K562 (cell line): Measurements from ENCODE around the gene FAM193A. TPM values are rescaled to one million over a fixed set of nuclear protein-coding genes. Genes with fewer than 3 reads are reported as not detected.

Experiments
- BCOR ChIP-seq: fragments of 450-650 bp; IDR thresholded peaks from 2 replicates; pipeline ENCODE4 v1.6.1; 2016
- CCAR2 ChIP-seq: fragments of 200-400 bp; formaldehyde crosslinking; IDR thresholded peaks from 2 replicates; pipeline ENCODE4 v1.6.1; 2017; ENCODE audit warnings: mild to moderate bottlenecking, low read depth, low read length
- CXXC5 ChIP-seq: fragments of 250-450 bp; sonication (Bioruptor Pico); IDR thresholded peaks from 2 replicates; pipeline ENCODE4 v1.8.0; 2022; ENCODE audit warnings: inconsistent platforms, mild to moderate bottlenecking, moderate library complexity
- DACH1 ChIP-seq: fragments of 450-650 bp; IDR thresholded peaks from 2 replicates; pipeline ENCODE4 v1.6.1; 2018; ENCODE audit not compliant: partially characterized antibody
- HINFP ChIP-seq: fragments of 450-650 bp; conservative IDR thresholded peaks from 2 replicates; pipeline ENCODE4 v1.6.1; 2016; ENCODE audit warnings: missing genetic modification characterization, low read depth, mild to moderate bottlenecking, control low read depth, missing compliant biosample characterization
- HMGN3 ChIP-seq: IDR thresholded peaks from 2 replicates; pipeline ENCODE4 v1.6.1; 2011; ENCODE audit warnings: borderline replicate concordance, low read depth, mild to moderate bottlenecking, mixed read lengths, low read length; ENCODE audit not compliant: insufficient read length; ENCODE audit errors: extremely low read depth
- LEF1 ChIP-seq: fragments of 450-650 bp; IDR thresholded peaks from 2 replicates; pipeline ENCODE4 v1.6.1; 2016; ENCODE audit warnings: mild to moderate bottlenecking
- MEIS2 ChIP-seq: fragments of 450-650 bp; IDR thresholded peaks from 2 replicates; pipeline ENCODE4 v1.6.1; 2014; ENCODE audit warnings: mild to moderate bottlenecking; ENCODE audit not compliant: partially characterized antibody
- NRF1 ChIP-seq, 2 experiments: fragments of 450-650 bp; IDR thresholded peaks in 1 of 2; conservative IDR thresholded peaks in 1 of 2; 2 replicates each; pipeline ENCODE4 v1.6.1; 2014; ENCODE audit warnings: mild to moderate bottlenecking in 2 of 2
- RBM25 ChIP-seq: fragments of 200-400 bp; formaldehyde crosslinking; IDR thresholded peaks from 2 replicates; pipeline ENCODE4 v1.6.1; 2018; ENCODE audit warnings: low read length, low read depth, moderate library complexity; ENCODE audit not compliant: severe bottlenecking
- RCOR1 ChIP-seq, 2 experiments: IDR thresholded peaks; 2 replicates each; pipeline ENCODE4 v1.6.1; 2012; ENCODE audit warnings: low read depth in 2 of 2, low read length in 2 of 2, borderline replicate concordance in 1 of 2, improper control_type of control experiment in 1 of 2
- STAT6 ChIP-seq: sonication (generic); formaldehyde crosslinking; IDR thresholded peaks from 2 replicates; pipeline ENCODE4 v1.8.1; 2023; ENCODE audit warnings: mild to moderate bottlenecking, missing genetic modification reagents
- TBL1XR1 ChIP-seq, 2 experiments: IDR thresholded peaks; 2 replicates each; pipeline ENCODE4 v1.6.1; 2012; ENCODE audit warnings: improper control_type of control experiment in 2 of 2, low read length in 2 of 2, mild to moderate bottlenecking in 1 of 2
- TEAD1 ChIP-seq, 2 experiments: fragments of 450-650 bp in 1 of 2; sonication (generic) in 1 of 2; formaldehyde crosslinking; IDR thresholded peaks; 2 replicates each; pipeline versions ENCODE4 v1.4.0 to v1.8.0; 2020 to 2022; ENCODE audit warnings: mild to moderate bottlenecking in 2 of 2, missing genetic modification reagents in 1 of 2
- THAP12 ChIP-seq: fragments of 250-450 bp; sonication (Bioruptor Pico); IDR thresholded peaks from 2 replicates; pipeline ENCODE4 v1.9.0; 2021; ENCODE audit warnings: mild to moderate bottlenecking, inconsistent platforms
- ZBTB2 ChIP-seq: fragments of 450-650 bp; IDR thresholded peaks from 2 replicates; pipeline ENCODE4 v1.6.1; 2016; ENCODE audit warnings: antibody characterized with exemption
- ZNF140 ChIP-seq: fragments of 250-450 bp; sonication (Bioruptor Pico); IDR thresholded peaks from 2 replicates; pipeline ENCODE4 v1.8.0; 2021; ENCODE audit warnings: moderate library complexity, mild to moderate bottlenecking, inconsistent platforms
- ZNF324 ChIP-seq: fragments of 250-450 bp; sonication (Bioruptor Pico); IDR thresholded peaks from 2 replicates; pipeline ENCODE4 v1.4.0; 2020; ENCODE audit warnings: mild to moderate bottlenecking
- ZNF668 ChIP-seq: fragments of 250-450 bp; sonication (Bioruptor Pico); IDR thresholded peaks from 2 replicates; pipeline ENCODE4 v1.8.0; 2022; ENCODE audit warnings: mild to moderate bottlenecking, inconsistent platforms
- ZSCAN32 ChIP-seq: fragments of 450-650 bp; formaldehyde crosslinking; IDR thresholded peaks from 2 replicates; pipeline ENCODE4 v1.4.0; 2020; ENCODE audit warnings: mild to moderate bottlenecking, moderate library complexity
- polyA plus RNA-seq, 8 experiments: library from polyadenylated mRNA; depleted of rRNA in 4 of 8; stranded (reverse) in 5 of 8; unstranded in 3 of 8; fragments of >200 nt; fragmentation: Nextera tagmentation in 2 of 8; fragmentation: Illumina TruSeq in 1 of 8; extraction: Ambion mirVana in 2 of 8; extraction: Trizol in 1 of 8; gene quantifications; 2 replicates each; pipeline versions ENCODE4 v1.2.1 to v1.2.3, GENCODE V29; 2011 to 2014; ENCODE audit warnings: inconsistent platforms in 1 of 8, missing spikeins in 1 of 8
- total RNA-seq, 7 experiments: library from RNA; depleted of rRNA in 6 of 7; stranded (reverse); fragments of >200 nt in 6 of 7; fragmentation: Illumina TruSeq in 2 of 7; extraction: Trizol in 2 of 7; gene quantifications; 2 replicates each; pipeline versions ENCODE4 v1.2.1 to v1.2.3, GENCODE V29; 2011 to 2021; ENCODE audit warnings: low replicate concordance in 1 of 7

The FAM193A gene
- total and polyA plus RNA-seq, 9 of the 15 experiments (the other 6 are each of a cell fraction or from before 2014, with no cell fraction given): 0.46 to 24.6 (median 9.6) TPM

GRCh38 chr4:2537011-2537830, 774 bp downstream of the FAM193A start (continued):
- TF ChIP-seq CXXC5 (CRISPR knock-in tag) (peak; percentile 55), RBM25 (peak; percentile 18), BCOR (no peak), ZNF324 (CRISPR knock-in tag) (no peak), TBL1XR1 (IDR thresholded peaks at IDR 0.05; ENCODE audit: low read length in 2 of 2) (no peak), ZBTB2 (no peak), ZNF668 (no peak), NRF1 (conservative IDR thresholded peaks at IDR 0.05 in 1 of 2, IDR thresholded peaks at IDR 0.05 in 1 of 2) (peak in 1 of 2 experiments; percentile 37; a peak in 1 of 4 replicates), MEIS2 (peak; percentile 18), THAP12 (CRISPR knock-in tag) (peak; percentile 59; the same call in 1 of the 2 replicates), TEAD1 (CRISPR knock-in tag; IDR thresholded peaks at IDR 0.05) (peak in 1 of 2 experiments; percentile 40; a peak in 1 of 4 replicates), CCAR2 (no peak), RCOR1 (IDR thresholded peaks at IDR 0.05; ENCODE audit: borderline replicate concordance in 1 of 2, low read depth in 2 of 2, low read length in 2 of 2) (no peak), DACH1 (no peak), HMGN3 (peak; percentile 48), ZNF140 (CRISPR knock-in tag) (no peak), LEF1 (no peak), HINFP (tag) (no peak), STAT6 (CRISPR knock-in tag) (peak; percentile 82), ZSCAN32 (no peak)
